Esophagus (tissue), 2 donors: ENCODE results near the gene UBL5. TPM values are rescaled to one million over a fixed set of nuclear protein-coding genes. Genes with fewer than 3 reads are reported as not detected.

ENCODE experiments used
- H3K27ac ChIP-seq, 2 donors: one replicate each; pipeline ENCODE4 v1.5.1; 2013; ENCODE audit warnings: low read depth in 2 of 2, mild to moderate bottlenecking in 2 of 2, inconsistent platforms in 1 of 2, low read length in 1 of 2, moderate library complexity in 1 of 2
- H3K27me3 ChIP-seq, 2 donors: one replicate each; pipeline ENCODE4 v1.6.1; 2013; ENCODE audit warnings: low read length in 2 of 2, control low read depth in 1 of 2, mild to moderate bottlenecking in 1 of 2; ENCODE audit not compliant: insufficient read depth in 2 of 2, control insufficient read depth in 1 of 2
- H3K36me3 ChIP-seq, 2 donors: one replicate each; pipeline ENCODE4 v1.6.1; 2013; ENCODE audit warnings: low read length in 1 of 2; ENCODE audit not compliant: control insufficient read depth in 2 of 2, insufficient read depth in 2 of 2
- H3K4me1 ChIP-seq, 2 donors: one replicate each; pipeline ENCODE4 v1.6.1; 2013; ENCODE audit warnings: low read length in 1 of 2; ENCODE audit not compliant: control insufficient read depth in 2 of 2, insufficient read depth in 2 of 2
- H3K4me3 ChIP-seq, 2 donors: one replicate each; pipeline ENCODE4 v1.5.1; 2013; ENCODE audit warnings: low read length in 2 of 2, mild to moderate bottlenecking in 2 of 2, low read depth in 1 of 2, moderate library complexity in 1 of 2
- H3K9me3 ChIP-seq, 2 donors: one replicate each; pipeline ENCODE4 v1.6.1; 2013; ENCODE audit warnings: mild to moderate bottlenecking in 2 of 2, low read depth in 1 of 2, low read length in 1 of 2, moderate library complexity in 1 of 2; ENCODE audit not compliant: control insufficient read depth in 2 of 2, insufficient read depth in 1 of 2
- WGBS, 2 donors: extraction: QIAGEN DNeasy Blood & Tissue Kit; methylation state at CpG; one replicate each; pipeline ENCODE4 v1.1.7; 2013; 5-methylcytosine and 5-hydroxymethylcytosine counted together
- polyA plus RNA-seq, 2 donors: library from polyadenylated mRNA; stranded (reverse); fragments of 200-250 nt; gene quantifications; one replicate each; pipeline ENCODE4 v1.2.3, GENCODE V29; 2013
- donor health status: healthy with polysubstance abuse.
- donor health status: Bipolar disorder and iron deficiency.

The UBL5 gene
- polyA plus RNA-seq, 2 donors, result 604 to 1,000 TPM

DNA sequence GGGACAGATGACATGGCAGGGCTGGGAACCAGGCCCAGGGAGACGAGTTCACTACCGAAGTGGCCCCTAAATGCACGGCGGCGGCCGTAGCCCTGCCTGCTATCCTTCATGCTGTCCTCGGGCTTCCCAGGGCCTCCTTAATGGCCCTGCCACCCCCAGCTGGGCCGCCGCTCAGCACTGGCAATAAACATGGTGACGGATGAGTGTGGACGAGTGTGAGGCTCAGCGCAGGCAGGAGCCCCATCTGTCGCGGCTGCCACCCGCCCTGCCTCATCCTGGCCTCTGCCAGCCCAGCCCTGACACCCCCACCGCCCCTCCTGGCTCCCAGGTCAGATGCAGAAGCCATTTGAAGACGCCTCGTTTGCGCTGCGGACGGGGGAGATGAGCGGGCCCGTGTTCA is 21.0 kb downstream of the UBL5 start:
- no peak overlapping the region for H3K27ac ChIP-seq
- H3K9me3 ChIP-seq, result no peaks in the 10 kb centered on the region
- H3K27me3 ChIP-seq, result no peaks in the 10 kb centered on the region
- no peak overlapping the region for H3K4me3 ChIP-seq
- peaks cover 2 to 29% of the 10 kb centered on the region in 2 donors for H3K36me3 ChIP-seq
- 85% methylated on average over 20 to 23 of the region's 23 CpGs for WGBS, 2 donors
- peaks cover 3 to 14% of the 10 kb centered on the region in 2 donors for H3K4me1 ChIP-seq

GRCh38 chr19:9849791-9850190 is 22.1 kb downstream of the UBL5 start:
- H3K27ac ChIP-seq, result no peak overlapping the region
- H3K9me3 ChIP-seq, result no peaks in the 10 kb centered on the region
- WGBS, 2 donors, result 74 to 78% methylated on average over 7 of the region's 7 CpGs
- no peaks in the 10 kb centered on the region for H3K27me3 ChIP-seq
- H3K36me3 ChIP-seq, result peaks cover 1 to 24% of the 10 kb centered on the region in 2 donors
- H3K4me3 ChIP-seq, result no peak overlapping the region
- peaks cover 3 to 14% of the 10 kb centered on the region in 2 donors for H3K4me1 ChIP-seq

DNA sequence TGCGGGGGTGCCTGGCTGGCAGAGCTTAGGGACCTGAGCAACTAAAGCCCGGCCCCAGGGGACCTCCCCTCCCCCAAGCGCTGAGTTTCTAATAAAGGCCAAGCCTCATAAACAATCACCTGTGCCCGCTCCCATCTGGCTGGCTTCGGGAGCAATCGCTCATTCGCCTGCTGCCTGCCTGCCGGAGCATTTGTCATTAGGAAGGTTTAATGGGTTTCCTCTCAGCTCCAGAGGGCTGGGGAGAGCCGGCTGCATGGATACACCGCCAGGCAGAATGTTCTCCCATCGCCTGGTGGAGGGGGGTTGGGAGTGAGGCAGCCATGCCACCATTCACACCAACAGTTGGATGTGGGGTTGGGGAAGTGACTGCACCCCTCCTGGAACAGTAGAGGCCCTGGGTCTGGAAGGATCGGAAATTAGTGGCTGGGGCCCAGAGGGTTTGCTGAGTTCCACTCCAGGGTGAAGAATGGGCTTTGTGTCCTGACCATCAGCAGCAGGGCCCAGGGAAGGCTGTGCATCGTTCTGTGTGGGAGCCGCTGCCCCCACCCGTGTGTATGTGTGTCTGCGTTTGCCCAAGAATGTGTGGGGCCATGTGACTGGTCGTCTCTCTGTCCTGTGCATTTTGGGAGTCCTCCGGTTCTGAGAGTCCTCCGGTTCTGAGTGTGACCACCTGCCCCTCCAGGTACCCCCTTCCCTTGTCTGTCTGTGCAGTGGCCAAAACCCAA is 22.7 kb downstream of the UBL5 start:
- H3K27me3 ChIP-seq, result no peaks in the 10 kb centered on the region
- H3K4me1 ChIP-seq, result peaks cover 3 to 14% of the 10 kb centered on the region in 2 donors
- no peaks in the 10 kb centered on the region for H3K9me3 ChIP-seq
- H3K36me3 ChIP-seq, result peaks cover 0 to 24% of the 10 kb centered on the region in 2 donors
- 70 to 78% methylated on average over 18 to 19 of the region's 19 CpGs for WGBS, 2 donors
- no peak overlapping the region for H3K4me3 ChIP-seq
- H3K27ac ChIP-seq, result no peak overlapping the region

- Histone ChIP-seq H3K27ac (no peak overlapping the region), H3K4me1 (peaks cover 0 to 3% of the 10 kb centered on the region in 2 donors), H3K27me3 (no peaks in the 10 kb centered on the region), H3K4me3 (no peak overlapping the region), H3K9me3 (no peaks in the 10 kb centered on the region), H3K36me3 (peaks cover 0 to 4% of the 10 kb centered on the region in 2 donors)
- WGBS, 2 donors, result 95 to 96% methylated on average over 38 of the region's 38 CpGs
These were observed 26.6 kb downstream of the UBL5 start for GRCh38 chr19:9854282-9854846.

DNA sequence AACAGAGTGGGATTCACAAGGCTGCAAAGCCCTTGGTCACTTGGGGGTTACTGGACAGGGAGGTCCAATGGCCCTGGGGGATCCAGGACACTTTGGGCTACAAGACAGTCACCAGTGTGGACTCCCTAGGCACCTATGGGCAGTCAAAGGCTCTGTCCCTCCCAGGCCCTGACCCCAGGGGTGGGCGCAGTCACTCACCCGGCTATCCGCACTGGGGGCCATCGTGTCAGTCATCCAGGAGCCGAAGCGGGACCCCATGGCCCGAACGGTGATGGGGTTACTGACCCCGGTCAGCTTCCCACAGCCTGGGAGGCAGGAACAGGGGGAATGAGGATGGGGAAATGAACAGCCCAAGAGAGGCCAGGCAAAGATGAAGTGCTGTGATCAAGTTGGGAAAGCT is 28.9 kb downstream of the UBL5 start:
- no peaks in the 10 kb centered on the region for H3K36me3 ChIP-seq
- no peak overlapping the region for H3K4me3 ChIP-seq
- no peaks in the 10 kb centered on the region for H3K27me3 ChIP-seq
- no peaks in the 10 kb centered on the region for H3K9me3 ChIP-seq
- 96 to 98% methylated on average over 9 of the region's 9 CpGs for WGBS, 2 donors
- H3K4me1 ChIP-seq, result peaks cover 0 to 3% of the 10 kb centered on the region in 2 donors
- no peak overlapping the region for H3K27ac ChIP-seq

DNA sequence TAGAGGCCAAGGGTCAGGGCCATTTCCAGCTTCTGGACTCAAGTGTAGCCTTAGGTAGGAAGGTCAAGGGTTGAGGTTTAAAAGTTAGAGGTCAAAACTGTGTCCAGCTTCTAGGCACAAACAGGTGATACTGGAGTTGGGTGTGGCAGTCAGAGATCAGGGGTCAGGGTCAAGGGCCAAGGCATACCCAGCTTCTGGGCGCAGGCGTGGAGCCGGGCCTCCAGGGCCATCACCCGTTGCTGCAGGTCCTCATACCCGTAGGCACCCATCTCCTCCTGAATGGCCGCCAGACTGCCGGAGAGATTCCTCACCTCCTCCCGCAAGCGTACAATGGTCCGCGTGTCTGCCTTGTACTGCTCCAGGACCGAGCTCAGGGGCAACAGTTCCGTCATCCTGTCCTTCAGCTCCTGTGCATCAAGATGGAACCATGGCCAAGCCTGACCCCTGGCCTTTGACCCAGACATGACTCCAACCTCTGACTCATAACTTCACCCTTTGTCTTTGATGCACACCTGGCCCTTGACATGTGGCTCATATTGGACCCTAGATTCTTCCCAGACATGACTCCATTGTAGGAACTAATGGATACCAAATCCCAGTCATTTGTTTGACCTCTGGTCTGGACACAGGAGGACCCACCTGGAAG is 29.5 kb downstream of the UBL5 start:
- no peak overlapping the region for H3K4me3 ChIP-seq
- no peaks in the 10 kb centered on the region for H3K36me3 ChIP-seq
- no peak overlapping the region for H3K27ac ChIP-seq
- WGBS, 2 donors, result 92 to 94% methylated on average over 13 of the region's 13 CpGs
- no peaks in the 10 kb centered on the region for H3K9me3 ChIP-seq
- H3K4me1 ChIP-seq, result peaks cover 0 to 3% of the 10 kb centered on the region in 2 donors
- no peaks in the 10 kb centered on the region for H3K27me3 ChIP-seq

DNA sequence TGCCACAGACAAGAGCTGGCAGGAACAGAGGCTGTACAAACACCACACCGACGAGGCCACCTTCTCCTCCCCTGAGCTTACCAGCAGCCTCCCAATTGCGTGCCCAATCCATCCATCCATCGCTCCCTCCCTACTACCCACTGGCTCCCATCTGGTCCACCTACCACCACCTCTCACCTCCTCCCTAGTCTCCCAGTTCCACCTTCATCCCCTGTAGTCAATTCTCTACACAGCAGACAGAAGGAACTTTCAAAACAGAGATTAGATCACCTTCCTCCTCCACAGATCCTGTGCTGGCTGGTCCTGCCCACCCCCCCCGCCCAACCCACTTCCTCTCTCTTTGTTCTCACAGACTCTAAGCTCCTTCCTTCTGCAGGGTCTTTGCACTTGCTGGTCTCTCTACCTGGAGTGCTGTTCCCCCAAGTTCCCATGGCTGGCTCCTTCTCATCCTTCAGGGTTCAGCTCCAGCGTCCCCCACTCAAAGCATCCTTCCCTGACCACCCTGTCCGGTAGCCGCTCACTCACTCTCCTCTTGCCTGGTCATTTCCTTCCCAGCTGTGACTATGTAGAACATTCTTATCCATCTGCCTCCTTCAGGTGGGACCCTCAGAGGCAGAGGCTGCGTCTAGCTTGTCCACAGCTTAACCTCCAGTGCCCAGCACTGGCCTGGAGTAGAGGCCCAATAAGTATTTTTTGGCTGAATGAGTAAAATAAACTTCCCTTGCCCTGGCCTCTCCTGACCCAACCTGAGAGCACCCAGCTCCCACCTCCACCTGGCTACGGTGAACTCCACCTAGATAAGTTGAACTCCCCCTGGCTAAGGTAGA is 30.4 kb downstream of the UBL5 start:
- Histone ChIP-seq H3K27me3 (no peaks in the 10 kb centered on the region), H3K4me1 (peaks cover 0 to 3% of the 10 kb centered on the region in 2 donors), H3K4me3 (no peak overlapping the region), H3K9me3 (no peaks in the 10 kb centered on the region), H3K36me3 (no peaks in the 10 kb centered on the region), H3K27ac (no peak overlapping the region)
- 74 to 78% methylated on average over 10 of the region's 10 CpGs for WGBS, 2 donors

DNA sequence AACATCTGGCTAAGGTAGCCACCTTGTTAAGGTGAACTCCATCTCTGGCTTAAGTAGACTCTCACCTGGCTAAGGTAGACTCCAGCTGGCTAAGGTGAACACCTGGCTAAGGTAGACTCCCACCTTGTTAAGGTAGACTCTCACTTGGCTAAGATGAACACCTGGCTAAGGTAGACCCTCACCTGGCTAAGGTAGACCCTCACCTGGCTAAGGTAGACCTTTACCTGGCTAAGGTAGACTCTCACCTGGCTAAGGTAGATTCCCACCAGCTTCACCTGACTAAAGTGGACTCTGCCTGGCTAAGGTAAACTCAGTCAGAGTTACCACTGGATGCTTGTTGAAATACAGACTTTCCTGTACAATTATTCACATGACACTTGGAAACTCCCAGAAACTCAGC is 31.0 kb downstream of the UBL5 start:
- H3K27me3 ChIP-seq, result no peaks in the 10 kb centered on the region
- no peaks in the 10 kb centered on the region for H3K9me3 ChIP-seq
- H3K4me3 ChIP-seq, result no peak overlapping the region
- peaks cover 0 to 3% of the 10 kb centered on the region in 2 donors for H3K4me1 ChIP-seq
- H3K36me3 ChIP-seq, result no peaks in the 10 kb centered on the region
- no peak overlapping the region for H3K27ac ChIP-seq

DNA sequence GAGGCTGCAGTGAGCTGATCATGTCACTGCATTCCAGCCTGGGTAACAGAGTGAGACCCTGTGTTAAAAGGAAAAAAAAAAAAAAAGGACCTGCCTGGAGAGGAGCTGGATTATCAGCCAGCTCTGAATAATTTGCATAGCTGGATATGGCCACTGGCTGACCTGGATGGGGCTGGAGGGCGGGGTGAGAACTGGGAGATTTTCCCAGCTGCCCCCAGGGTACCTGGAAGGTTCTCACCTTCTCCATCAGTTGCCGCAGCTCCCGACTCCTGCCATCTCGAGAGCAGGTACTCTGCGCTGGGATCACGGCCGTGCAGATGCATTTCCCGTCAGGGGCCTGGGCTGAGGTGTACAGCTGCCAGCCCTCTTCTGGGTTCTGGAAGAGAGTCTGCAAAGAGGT is 32.7 kb downstream of the UBL5 start:
- peaks cover 0 to 3% of the 10 kb centered on the region in 2 donors for H3K4me1 ChIP-seq
- H3K27me3 ChIP-seq, result no peaks in the 10 kb centered on the region
- no peaks in the 10 kb centered on the region for H3K36me3 ChIP-seq
- H3K27ac ChIP-seq, result no peak overlapping the region
- H3K9me3 ChIP-seq, result no peaks in the 10 kb centered on the region
- 71 to 86% methylated on average over 8 of the region's 8 CpGs for WGBS, 2 donors
- H3K4me3 ChIP-seq, result no peak overlapping the region
